ENCODE measurements around the gene UQCRQ.

GRCh38 chr5:132905938-132906337 is 39.5 kb downstream of the UQCRQ start:
- TF ChIP-seq, protein P1, sequence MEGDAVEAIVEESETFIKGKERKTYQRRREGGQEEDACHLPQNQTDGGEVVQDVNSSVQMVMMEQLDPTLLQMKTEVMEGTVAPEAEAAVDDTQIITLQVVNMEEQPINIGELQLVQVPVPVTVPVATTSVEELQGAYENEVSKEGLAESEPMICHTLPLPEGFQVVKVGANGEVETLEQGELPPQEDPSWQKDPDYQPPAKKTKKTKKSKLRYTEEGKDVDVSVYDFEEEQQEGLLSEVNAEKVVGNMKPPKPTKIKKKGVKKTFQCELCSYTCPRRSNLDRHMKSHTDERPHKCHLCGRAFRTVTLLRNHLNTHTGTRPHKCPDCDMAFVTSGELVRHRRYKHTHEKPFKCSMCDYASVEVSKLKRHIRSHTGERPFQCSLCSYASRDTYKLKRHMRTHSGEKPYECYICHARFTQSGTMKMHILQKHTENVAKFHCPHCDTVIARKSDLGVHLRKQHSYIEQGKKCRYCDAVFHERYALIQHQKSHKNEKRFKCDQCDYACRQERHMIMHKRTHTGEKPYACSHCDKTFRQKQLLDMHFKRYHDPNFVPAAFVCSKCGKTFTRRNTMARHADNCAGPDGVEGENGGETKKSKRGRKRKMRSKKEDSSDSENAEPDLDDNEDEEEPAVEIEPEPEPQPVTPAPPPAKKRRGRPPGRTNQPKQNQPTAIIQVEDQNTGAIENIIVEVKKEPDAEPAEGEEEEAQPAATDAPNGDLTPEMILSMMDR (IDR thresholded peaks at IDR 0.05): no peak
- TF ChIP-seq POLR2A (IDR thresholded peaks at IDR 0.05): no peak

All from gastroesophageal sphincter (tissue), 3 donors.